Testis (tissue), 2 donors: ENCODE measurements around the gene VSTM5.

Source experiments
- CTCF ChIP-seq, 3 experiments: fragments of 450-650 bp in 2 of 3; fragments of 200-600 bp in 1 of 3; sonication (generic) in 1 of 3; IDR thresholded peaks; one replicate each; pipeline ENCODE4 v1.5.1; 2016 to 2019; ENCODE audit warnings: antibody characterized with exemption in 3 of 3, mild to moderate bottlenecking in 2 of 3, moderate library complexity in 1 of 3
- POLR2A ChIP-seq: fragments of 450-650 bp; IDR thresholded peaks from one replicate; pipeline ENCODE4 v1.6.1; 2017; ENCODE audit warnings: antibody characterized with exemption, mild to moderate bottlenecking, moderate library complexity

- TF ChIP-seq POLR2A: no peak
- TF ChIP-seq CTCF (IDR thresholded peaks at IDR 0.05): no peak
Measured at GRCh38 chr11:93890391-93891051, 40.1 kb upstream of the VSTM5 start.
